ENCODE measurements around the gene GULP1. TPM values are rescaled to one million over a fixed set of nuclear protein-coding genes. Genes with fewer than 3 reads are reported as not detected.
"Not testable (repeated sequence)": the region's sequence is repeated elsewhere in the genome, so short reads cannot be mapped to it uniquely, and the experiment has no call there.

GULP1 gene
- total RNA-seq, 1 donor from 2014 or later, result 27.6 TPM

DNA sequence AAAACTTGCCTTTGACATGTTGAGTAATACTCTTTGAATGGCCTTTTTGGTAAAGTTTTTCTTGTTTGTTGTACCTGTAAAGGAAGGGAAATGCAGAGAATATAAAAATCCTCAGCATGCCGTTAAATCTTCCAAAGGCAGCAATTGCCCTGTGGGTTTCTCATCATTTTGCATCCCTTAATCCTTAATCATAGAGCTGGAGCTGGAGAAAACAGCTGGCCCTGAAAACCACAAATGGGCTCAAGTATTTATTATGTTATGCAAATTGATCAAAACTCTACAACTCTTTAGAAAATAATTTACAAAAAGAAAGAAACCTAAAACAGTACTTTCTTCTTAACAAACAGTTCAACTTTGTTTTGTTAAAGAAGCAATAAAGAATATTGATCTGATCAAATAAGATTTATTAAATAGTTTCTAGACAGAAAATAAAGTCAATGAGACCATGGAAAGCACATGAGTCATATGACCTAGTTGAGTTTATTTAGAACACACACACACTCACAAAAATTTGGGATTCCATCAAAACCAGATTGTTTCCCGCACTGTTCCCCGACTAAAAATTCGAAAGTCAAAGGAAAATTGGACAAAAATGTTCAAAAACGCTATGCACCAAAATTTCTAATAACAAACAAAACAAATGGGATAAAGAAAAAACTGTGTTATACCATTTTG, 309.0 kb downstream of the GULP1 start:
- H3K27ac ChIP-seq, result no peak overlapping the region

DNA sequence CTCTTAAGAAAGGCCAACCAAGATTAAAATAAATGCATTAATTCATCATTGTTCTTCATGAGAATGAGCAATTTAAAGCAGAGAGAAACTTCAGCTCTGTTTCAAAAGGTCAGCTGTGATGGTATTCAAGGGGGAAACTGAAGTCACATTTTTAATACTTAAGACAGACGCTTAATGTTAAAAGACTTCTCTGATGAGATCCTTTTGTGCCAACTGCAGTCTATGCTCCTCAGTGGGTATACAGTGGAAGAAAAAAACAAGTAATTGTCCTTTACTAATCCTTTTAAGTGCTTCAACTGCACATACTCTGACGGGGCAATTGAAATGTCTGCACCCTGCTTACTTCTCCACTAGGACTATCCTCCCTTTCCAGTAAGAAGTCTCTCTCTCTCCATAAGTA, 309.7 kb downstream of the GULP1 start:
- Histone ChIP-seq H3K9me3 (no peaks in the 10 kb centered on the region), H3K4me1 (peaks cover 5% of the 10 kb centered on the region), H3K27ac (no peak overlapping the region), H3K36me3 (no peaks in the 10 kb centered on the region), H3K4me3 (no peak overlapping the region), H3K27me3 (ENCODE audit: low read depth) (no peaks in the 10 kb centered on the region)
- DNase-seq (no peak), ATAC-seq (no peak)
- intact Hi-C loops (cut with DNase I), result no loop called here
- TF ChIP-seq, protein P1, sequence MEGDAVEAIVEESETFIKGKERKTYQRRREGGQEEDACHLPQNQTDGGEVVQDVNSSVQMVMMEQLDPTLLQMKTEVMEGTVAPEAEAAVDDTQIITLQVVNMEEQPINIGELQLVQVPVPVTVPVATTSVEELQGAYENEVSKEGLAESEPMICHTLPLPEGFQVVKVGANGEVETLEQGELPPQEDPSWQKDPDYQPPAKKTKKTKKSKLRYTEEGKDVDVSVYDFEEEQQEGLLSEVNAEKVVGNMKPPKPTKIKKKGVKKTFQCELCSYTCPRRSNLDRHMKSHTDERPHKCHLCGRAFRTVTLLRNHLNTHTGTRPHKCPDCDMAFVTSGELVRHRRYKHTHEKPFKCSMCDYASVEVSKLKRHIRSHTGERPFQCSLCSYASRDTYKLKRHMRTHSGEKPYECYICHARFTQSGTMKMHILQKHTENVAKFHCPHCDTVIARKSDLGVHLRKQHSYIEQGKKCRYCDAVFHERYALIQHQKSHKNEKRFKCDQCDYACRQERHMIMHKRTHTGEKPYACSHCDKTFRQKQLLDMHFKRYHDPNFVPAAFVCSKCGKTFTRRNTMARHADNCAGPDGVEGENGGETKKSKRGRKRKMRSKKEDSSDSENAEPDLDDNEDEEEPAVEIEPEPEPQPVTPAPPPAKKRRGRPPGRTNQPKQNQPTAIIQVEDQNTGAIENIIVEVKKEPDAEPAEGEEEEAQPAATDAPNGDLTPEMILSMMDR (IDR thresholded peaks at IDR 0.05), result no peak

More for the DNA sequence above, 309.0 kb downstream of the GULP1 start:
- no peak for DNase-seq
- no peaks in the 10 kb centered on the region for H3K27me3 ChIP-seq (ENCODE audit: low read depth)
- H3K4me1 ChIP-seq, result peaks cover 5% of the 10 kb centered on the region
- TF ChIP-seq, protein P1 (IDR thresholded peaks at IDR 0.05), result no peak
- H3K36me3 ChIP-seq, result no peaks in the 10 kb centered on the region
- ATAC-seq, result no peak
- H3K9me3 ChIP-seq, result no peaks in the 10 kb centered on the region
- intact Hi-C loops (cut with DNase I), result no loop called here
- no peak overlapping the region for H3K4me3 ChIP-seq

DNA sequence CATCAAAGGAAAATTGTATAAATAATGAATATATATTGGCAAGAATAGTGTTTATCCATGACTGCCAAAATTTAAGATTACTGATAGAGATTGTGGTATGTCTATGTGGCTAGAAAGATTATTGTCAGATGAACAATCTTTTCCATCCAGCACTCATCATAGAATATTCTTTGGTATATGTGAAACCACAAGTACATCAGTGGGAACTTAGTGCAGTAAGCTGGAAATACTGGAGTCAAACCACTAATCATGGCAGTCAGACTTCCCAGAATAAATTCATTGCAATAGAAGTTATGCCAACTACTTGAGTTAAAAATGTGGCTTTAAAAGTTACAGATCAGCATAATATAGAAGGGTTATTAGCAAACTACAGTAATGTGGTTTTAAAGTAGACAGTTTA, 310.3 kb downstream of the GULP1 start:
- peaks cover 5% of the 10 kb centered on the region for H3K4me1 ChIP-seq
- ATAC-seq (no peak), DNase-seq (no peak)
- H3K36me3 ChIP-seq, result no peaks in the 10 kb centered on the region
- H3K9me3 ChIP-seq, result no peaks in the 10 kb centered on the region
- intact Hi-C loops (cut with DNase I), result no loop called here
- H3K4me3 ChIP-seq, result no peak overlapping the region
- no peak overlapping the region for H3K27ac ChIP-seq
- TF ChIP-seq, protein P1 (IDR thresholded peaks at IDR 0.05), result no peak
- H3K27me3 ChIP-seq (ENCODE audit: low read depth), result no peaks in the 10 kb centered on the region

DNA sequence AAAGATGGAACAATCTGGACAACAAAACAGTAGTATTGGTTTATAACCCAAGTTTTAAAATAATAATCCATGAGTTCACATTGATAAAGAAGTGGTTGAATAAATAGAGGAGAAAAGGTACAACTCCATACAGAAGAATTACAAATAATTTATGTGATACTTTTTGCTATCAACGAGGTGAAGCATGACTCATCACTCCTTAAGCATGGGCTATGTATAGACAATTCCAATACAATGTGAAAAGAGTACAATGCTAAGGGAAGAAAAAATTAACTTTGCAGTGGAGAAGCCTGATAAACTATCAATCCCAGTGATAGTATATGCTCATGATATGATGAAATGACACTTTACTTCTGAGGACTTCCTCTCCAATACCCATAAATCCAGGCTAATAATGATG, 312.9 kb downstream of the GULP1 start:
- ATAC-seq, result no peak
- Histone ChIP-seq H3K4me3 (no peak overlapping the region), H3K4me1 (no peaks in the 10 kb centered on the region), H3K27me3 (ENCODE audit: low read depth) (no peaks in the 10 kb centered on the region), H3K9me3 (no peaks in the 10 kb centered on the region), H3K27ac (no peak overlapping the region), H3K36me3 (no peaks in the 10 kb centered on the region)
- intact Hi-C loops (cut with DNase I), result no loop called here
- no peak for DNase-seq
- TF ChIP-seq, protein P1 (IDR thresholded peaks at IDR 0.05), result no peak

DNA sequence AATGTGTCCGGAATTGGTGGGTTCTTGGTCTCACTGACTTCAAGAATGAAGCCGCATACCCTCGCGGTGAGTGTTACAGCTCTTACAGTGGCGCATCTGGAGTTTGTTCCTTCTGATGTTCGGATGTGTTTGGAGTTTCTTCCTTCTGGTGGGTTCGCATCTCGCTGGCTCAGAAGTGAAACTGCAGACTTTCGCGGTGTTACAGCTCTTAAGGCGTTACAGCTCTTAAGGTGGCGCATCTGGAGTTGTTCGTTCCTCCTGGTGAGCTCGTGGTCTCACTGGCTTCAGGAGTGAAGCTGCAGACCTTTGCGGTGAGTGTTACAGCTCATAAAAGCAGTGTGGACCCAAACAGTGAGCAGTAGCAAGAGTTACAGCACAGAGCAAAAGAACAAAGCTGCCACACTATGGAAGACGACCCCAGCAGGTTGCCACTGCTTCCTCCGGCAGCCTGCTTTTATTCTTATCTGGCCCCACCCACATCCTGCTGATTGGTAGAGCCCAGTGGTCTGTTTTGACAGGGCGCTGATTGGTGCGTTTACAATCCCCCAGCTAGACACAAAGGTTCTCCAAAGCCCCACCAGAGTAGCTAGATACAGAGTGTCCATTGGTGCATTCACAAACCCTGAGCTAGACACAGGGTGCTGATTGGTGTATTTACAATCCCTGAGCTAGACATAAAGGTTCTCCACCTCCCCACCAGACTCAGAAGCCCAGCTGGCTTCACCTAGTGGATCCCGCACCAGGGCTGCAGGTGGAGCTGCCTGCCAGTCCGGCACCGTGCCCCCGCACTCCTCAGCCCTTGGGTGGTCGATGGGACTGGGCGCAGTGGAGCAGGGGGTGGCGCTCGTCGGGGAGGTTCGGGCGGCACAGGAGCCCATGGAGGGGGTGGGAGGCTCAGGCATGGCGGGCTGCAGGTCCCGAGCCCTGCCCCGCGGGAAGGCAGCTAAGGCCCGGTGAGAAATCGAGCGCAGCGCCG, 314.2 kb downstream of the GULP1 start:
- DNase-seq; H3K4me1 ChIP-seq; ATAC-seq; H3K4me3 ChIP-seq; H3K27me3 ChIP-seq (ENCODE audit: low read depth); H3K36me3 ChIP-seq; H3K27ac ChIP-seq; H3K9me3 ChIP-seq; intact Hi-C loops (cut with DNase I): not testable (repeated sequence)

DNA sequence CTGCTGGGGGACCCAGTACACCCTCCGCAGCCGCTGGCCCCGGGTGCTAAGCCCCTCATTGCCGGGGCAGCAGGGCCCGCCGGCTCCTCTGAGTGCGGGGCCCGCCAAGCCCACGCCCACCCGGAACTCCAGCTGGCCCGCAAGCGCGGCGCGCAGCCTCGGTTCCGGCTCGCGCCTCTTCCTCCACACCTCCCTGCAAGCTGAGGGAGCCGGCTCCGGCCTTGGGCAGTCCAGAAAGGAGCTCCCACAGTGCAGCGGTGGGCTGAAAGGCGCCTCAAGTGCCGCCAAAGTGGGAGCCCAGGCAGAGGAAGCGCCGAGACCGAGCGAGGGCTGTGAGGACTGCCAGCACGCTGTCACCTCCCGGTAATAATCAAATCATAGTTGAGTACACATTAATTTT, 314.9 kb downstream of the GULP1 start:
- DNase-seq; intact Hi-C loops (cut with DNase I); H3K4me3 ChIP-seq; H3K27me3 ChIP-seq (ENCODE audit: low read depth); H3K27ac ChIP-seq; H3K4me1 ChIP-seq; H3K36me3 ChIP-seq; ATAC-seq; H3K9me3 ChIP-seq: not testable (repeated sequence)

All from lower lobe of right lung (tissue), 2 donors.